Stomach (tissue), 4 donors: ENCODE data around the gene C2CD3.

Experiments used
- CTCF ChIP-seq, 7 experiments: fragments of 450-650 bp in 4 of 7; fragments of 200-600 bp in 3 of 7; sonication (generic) in 3 of 7; IDR thresholded peaks; one replicate each; pipeline ENCODE4 v1.5.1; 2016 to 2019; ENCODE audit warnings: antibody characterized with exemption in 7 of 7, control low read depth in 2 of 7, mild to moderate bottlenecking in 1 of 7
- POLR2A ChIP-seq, 4 donors: fragments of 450-650 bp; IDR thresholded peaks; one replicate each; pipeline ENCODE4 v1.6.1; 2016; ENCODE audit warnings: antibody characterized with exemption in 4 of 4, control low read depth in 2 of 4, mild to moderate bottlenecking in 1 of 4, moderate library complexity in 1 of 4
- POLR2AphosphoS5 ChIP-seq, 3 donors: sonication (generic); formaldehyde crosslinking; IDR thresholded peaks; one replicate each; pipeline ENCODE4 v1.6.1; 2016; ENCODE audit warnings: antibody characterized with exemption in 3 of 3

- TF ChIP-seq POLR2A (IDR thresholded peaks at IDR 0.05) (no peak), POLR2AphosphoS5 (IDR thresholded peaks at IDR 0.05) (no peak), CTCF (IDR thresholded peaks at IDR 0.05) (no peak)
Observed at GRCh38 chr11:74123008-74123448, 47.8 kb downstream of the C2CD3 start.
